ENCODE measurements around the gene PALM3.
"Not testable (repeated sequence)": the region's sequence is repeated elsewhere in the genome, so short reads cannot be mapped to it uniquely, and the experiment has no call there.

Gene PALM3

GRCh38 chr19:14021474-14021873 lies 40.4 kb downstream of the PALM3 start:
- DNase-seq (ENCODE audit: insufficient read length) = no peak
- FAIRE-seq = no peak

GRCh38 chr19:14019739-14020138 lies 42.1 kb downstream of the PALM3 start:
- not testable (repeated sequence) for DNase-seq (ENCODE audit: insufficient read length); FAIRE-seq

More at GRCh38 chr19:14021474-14021873, 40.4 kb downstream of the PALM3 start:
- TF ChIP-seq POLR2AphosphoS5 (IDR thresholded peaks at IDR 0.05; ENCODE audit: low read depth, low read length) (no peak), POLR2A (IDR thresholded peaks at IDR 0.05; ENCODE audit: low read depth, low read length) (no peak), TAF1 (IDR thresholded peaks at IDR 0.05; ENCODE audit: borderline replicate concordance, low read depth, low read length) (no peak)

- FAIRE-seq = peak; percentile 46
- TF ChIP-seq POLR2A (IDR thresholded peaks at IDR 0.05; ENCODE audit: low read depth, low read length) (no peak), POLR2AphosphoS5 (IDR thresholded peaks at IDR 0.05; ENCODE audit: low read depth, low read length) (no peak), TAF1 (IDR thresholded peaks at IDR 0.05; ENCODE audit: borderline replicate concordance, low read depth, low read length) (no peak)
- DNase-seq (ENCODE audit: insufficient read length) = no peak
Measured at GRCh38 chr19:14019100-14019499, 42.8 kb downstream of the PALM3 start.

GRCh38 chr19:14015524-14016035 lies 46.3 kb downstream of the PALM3 start:
- TF ChIP-seq POLR2A (IDR thresholded peaks at IDR 0.05; ENCODE audit: low read depth, low read length) (no peak), TAF1 (IDR thresholded peaks at IDR 0.05; ENCODE audit: borderline replicate concordance, low read depth, low read length) (no peak), POLR2AphosphoS5 (IDR thresholded peaks at IDR 0.05; ENCODE audit: low read depth, low read length) (no peak)
- FAIRE-seq (peak; percentile 84), DNase-seq (ENCODE audit: insufficient read length) (peak; percentile 42)

GRCh38 chr19:14012378-14012915 lies 49.4 kb downstream of the PALM3 start:
- no peak for TF ChIP-seq POLR2A (IDR thresholded peaks at IDR 0.05; ENCODE audit: low read depth, low read length)
- no peak for DNase-seq (ENCODE audit: insufficient read length)
- FAIRE-seq = no peak

- peak; percentile 81 for TF ChIP-seq POLR2A (IDR thresholded peaks at IDR 0.05; ENCODE audit: low read depth, low read length)
- peak; percentile 35; the same call in 1 of the 2 replicates for TF ChIP-seq TAF1 (IDR thresholded peaks at IDR 0.05; ENCODE audit: borderline replicate concordance, low read depth, low read length)
- peak; percentile 50; the same call in 1 of the 2 replicates for TF ChIP-seq POLR2AphosphoS5 (IDR thresholded peaks at IDR 0.05; ENCODE audit: low read depth, low read length)
- DNase-seq (ENCODE audit: insufficient read length) = no peak
- FAIRE-seq = no peak
Measured at GRCh38 chr19:14006766-14007562, 54.9 kb downstream of the PALM3 start.

GRCh38 chr19:14006085-14006765 lies 55.7 kb downstream of the PALM3 start, which contains the start of gene RFX1:
RFX1 (minus strand) TSS chr19:14006320; CDS start chr19:13993843, 12,477 bp downstream.
- TF ChIP-seq TAF1 (IDR thresholded peaks at IDR 0.05; ENCODE audit: borderline replicate concordance, low read depth, low read length) (no peak), POLR2A (IDR thresholded peaks at IDR 0.05; ENCODE audit: low read depth, low read length) (no peak), POLR2AphosphoS5 (IDR thresholded peaks at IDR 0.05; ENCODE audit: low read depth, low read length) (no peak)
- FAIRE-seq (peak; percentile 100), DNase-seq (ENCODE audit: insufficient read length) (peak; percentile 75)

- TF ChIP-seq POLR2A (IDR thresholded peaks at IDR 0.05; ENCODE audit: low read depth, low read length) (peak; percentile 69; the same call in 1 of the 2 replicates), POLR2AphosphoS5 (IDR thresholded peaks at IDR 0.05; ENCODE audit: low read depth, low read length) (no peak)
- FAIRE-seq = peak; percentile 82
Measured at GRCh38 chr19:14005349-14006084, 56.4 kb downstream of the PALM3 start.

GRCh38 chr19:14004619-14005348 lies 57.1 kb downstream of the PALM3 start:
- TF ChIP-seq TAF1 (IDR thresholded peaks at IDR 0.05; ENCODE audit: borderline replicate concordance, low read depth, low read length) (no peak), POLR2AphosphoS5 (IDR thresholded peaks at IDR 0.05; ENCODE audit: low read depth, low read length) (no peak), POLR2A (IDR thresholded peaks at IDR 0.05; ENCODE audit: low read depth, low read length) (no peak)
- DNase-seq (ENCODE audit: insufficient read length) = no peak
- peak; percentile 87 for FAIRE-seq

More at GRCh38 chr19:14005349-14006084, 56.4 kb downstream of the PALM3 start:
- peak; percentile 66 for DNase-seq (ENCODE audit: insufficient read length)

All from GM12892 (cell line).